ENCODE measurements around the gene NPAS4.
"Not testable (repeated sequence)": the region's sequence is repeated elsewhere in the genome, so short reads cannot be mapped to it uniquely, and the experiment has no call there.

NPAS4 gene

GRCh38 chr11:66420671-66421476 is at the start of gene NPAS4:
Gene NPAS4, plus strand, starts transcription at chr11:66421035. Its CDS starts 145 bp downstream, at chr11:66421180.
- DNase-seq, result no peak

DNA sequence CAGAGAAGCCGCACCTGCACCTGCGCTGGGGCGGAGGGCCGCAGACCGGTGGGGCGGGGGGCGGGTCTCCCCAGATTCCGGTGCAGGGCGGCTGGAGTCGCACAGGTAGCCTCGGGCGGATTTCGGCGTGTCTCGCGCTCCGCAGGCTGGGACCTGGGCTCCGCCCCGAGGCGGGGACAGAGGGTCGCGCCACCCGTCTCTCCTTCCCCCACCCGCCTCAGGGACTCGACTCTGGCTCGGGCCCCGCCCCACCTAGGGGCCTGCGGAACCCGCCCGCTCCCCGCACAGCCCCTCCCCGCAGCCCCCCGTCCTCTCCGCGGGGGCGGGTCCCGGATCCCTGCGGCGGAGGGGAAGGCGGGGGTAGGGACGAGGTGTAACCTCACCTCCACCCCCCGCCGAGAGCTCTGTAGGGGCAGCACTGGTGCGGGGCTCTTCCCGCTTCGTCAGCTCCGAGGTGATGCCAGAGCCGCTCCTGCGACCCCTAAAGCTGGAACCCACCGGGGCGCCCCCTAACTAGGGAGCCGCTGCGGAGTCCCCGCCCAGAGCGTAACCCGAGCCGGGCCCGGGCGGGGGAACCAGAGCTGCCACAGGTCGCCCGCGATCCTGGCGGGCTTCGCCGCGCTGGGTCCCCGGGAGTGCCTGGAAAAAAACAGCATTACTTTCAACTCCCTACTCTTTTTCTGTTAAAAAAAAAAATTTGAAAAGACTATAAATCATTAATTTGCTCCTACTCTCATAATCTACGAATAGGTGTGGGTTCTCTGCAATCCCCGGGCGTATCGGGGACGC is 49.0 kb upstream of the NPAS4 start, which contains the start of gene SLC29A2:
Gene SLC29A2, minus strand, starts transcription at position 134 of the 789 bp plus-strand sequence. CDS start 169 bp downstream, outside the sequence.
- DNase-seq, result peak; percentile 65 to 69

GRCh38 chr11:66373265-66373664 is 47.6 kb upstream of the NPAS4 start:
- DNase-seq, result no peak

- not testable (repeated sequence) for DNase-seq
Measured at GRCh38 chr11:66373690-66374287, 47.0 kb upstream of the NPAS4 start.

DNA sequence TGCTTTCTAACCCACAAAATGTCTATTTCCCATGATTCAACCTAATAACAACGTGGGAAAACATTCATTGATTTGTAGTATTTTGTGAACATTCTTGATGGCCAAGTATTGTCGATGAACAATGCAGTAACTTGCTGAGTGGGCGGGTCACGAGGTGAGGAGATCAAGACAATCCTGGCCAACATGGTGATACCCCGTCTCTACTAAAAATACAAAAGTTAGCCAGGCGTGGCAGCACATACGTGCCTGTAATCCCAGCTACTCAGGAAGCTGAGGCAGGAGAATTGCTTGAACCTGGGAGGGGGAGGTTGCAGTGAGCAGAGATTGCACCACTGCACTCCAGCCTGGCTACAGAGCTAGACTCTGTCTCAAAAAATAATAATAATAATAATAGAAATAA is 40.6 kb upstream of the NPAS4 start:
- not testable (repeated sequence) for DNase-seq

DNA sequence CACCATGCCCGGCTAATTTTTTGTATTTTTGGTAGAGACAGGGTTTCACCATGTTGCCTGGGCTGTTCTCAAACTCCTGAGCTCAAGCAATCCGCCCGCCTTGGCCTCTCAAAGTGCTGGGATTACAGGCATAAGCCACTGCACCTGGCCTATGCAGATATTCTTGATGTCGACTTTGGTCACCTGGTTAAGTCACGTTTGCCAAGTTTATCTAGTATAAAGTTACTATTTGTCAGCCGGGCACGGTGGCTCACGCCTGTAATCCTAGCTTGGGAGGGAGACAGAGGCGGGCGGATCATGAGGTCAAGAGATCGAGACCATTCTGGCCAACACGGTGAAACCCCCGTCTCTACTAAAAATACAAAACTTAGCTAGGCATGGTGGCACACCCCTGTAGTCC is 36.5 kb upstream of the NPAS4 start:
- DNase-seq, result not testable (repeated sequence)

DNA sequence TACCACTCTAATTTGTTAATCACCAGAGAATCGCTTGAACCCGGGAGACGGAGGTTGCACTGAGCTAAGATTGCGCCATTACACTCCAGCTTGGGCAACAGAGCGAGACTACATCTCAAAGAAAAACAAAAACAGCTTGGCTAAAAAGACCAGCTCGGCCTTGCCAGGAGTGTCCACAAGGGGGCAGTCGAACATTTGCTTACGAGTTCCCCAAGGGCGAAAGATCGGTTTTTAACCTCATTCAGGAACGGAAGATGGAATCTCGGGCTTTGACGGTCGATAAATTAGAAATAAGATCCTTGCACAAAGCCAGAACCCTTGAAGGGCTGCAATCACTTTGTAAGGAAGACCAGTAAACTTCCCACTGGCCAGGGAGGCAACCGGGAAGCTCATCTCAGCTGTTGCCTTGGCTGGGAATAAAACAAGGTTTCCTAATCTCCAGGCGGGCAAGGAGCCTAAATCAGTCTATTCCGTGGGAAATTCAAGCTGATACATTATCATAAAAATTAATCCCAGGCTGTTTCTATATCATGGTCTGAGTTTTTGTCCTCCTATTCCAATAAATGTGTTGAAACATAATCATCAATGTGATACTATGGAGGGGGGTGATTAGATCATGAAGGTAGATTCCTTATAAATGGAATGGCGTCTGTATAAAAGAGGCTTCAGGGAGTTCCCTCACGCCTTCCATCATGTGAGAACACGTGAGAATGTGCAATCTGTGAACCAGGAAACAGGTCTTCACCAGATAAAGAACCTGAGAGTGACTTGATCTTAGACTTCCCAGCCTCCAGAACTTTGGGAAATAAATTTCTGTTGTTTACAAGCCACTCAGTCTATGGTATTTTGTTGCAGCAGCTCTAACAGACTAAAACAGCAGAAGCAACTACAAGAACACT is 34.4 kb upstream of the NPAS4 start:
- peak; percentile 72 to 82 for DNase-seq

DNA sequence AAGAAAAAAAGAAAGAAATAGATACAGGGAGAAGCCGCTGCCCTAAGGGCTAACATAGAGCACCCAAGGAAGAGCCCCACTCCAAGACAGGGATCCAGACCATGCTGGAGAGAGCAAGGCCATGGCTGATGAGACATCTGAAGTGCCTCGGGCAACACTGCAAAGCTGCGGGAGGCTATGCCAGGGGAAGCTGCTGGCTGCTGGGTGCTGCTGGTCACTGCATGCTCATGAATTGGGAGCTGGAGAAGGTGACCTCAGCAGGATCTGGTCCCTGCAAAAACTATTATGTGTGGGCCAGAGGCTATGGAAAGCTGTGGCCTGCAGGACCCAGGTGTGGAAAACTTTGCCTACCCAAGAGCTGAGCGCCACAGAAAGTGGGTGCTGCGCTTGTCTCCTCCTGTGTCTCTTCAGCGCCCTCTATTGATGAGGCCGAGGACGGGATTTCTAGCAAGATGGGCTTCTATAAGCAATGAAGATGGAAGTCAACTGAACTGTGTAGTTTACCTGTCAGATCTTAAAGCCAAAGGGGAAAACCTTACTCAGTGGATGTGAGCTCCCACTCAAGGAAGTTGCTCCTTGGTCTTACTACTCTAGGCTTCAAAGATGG is 32.0 kb upstream of the NPAS4 start:
- DNase-seq, result peak; percentile 82 to 89

GRCh38 chr11:66391322-66391721 is 29.5 kb upstream of the NPAS4 start:
- DNase-seq, result no peak

DNA sequence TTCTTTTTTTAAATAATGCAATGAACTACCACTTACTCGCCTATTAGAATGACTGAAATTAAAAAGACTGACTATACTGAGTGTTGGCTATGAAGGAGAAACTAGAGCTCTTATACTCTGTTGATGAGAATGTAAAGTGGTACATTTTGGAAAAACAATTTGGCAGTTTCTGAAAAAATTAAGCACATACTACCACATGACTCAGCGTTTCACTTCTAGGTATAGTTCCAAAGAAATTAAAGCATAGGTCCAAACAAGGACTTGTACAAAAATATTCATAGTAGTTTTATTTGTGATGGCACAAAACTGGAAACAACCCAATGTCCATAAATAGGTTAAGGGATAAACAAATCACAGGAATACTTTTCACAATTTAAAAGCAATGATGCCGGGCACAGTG is 26.9 kb upstream of the NPAS4 start:
- no peak for DNase-seq

DNA sequence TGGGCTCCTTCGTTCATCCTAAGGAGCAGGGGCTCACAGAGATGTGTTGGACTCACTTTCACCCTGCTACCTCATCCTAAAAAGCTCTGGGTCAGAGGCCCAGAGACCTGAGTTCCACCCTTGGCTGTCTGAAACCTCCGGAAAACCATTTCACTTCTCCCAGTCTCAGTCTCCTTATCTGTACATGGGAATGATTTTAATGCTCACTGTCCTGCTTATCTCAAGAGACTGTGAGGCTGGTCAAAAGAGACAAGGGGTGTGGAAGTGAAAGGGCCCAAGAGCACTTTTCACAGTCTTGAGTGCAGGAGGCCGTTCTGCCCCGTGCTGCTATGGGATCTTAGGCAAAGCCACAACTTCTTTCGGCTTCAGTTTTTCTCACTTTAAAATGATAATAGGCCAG is 13.2 kb upstream of the NPAS4 start:
- DNase-seq, result no peak

DNA sequence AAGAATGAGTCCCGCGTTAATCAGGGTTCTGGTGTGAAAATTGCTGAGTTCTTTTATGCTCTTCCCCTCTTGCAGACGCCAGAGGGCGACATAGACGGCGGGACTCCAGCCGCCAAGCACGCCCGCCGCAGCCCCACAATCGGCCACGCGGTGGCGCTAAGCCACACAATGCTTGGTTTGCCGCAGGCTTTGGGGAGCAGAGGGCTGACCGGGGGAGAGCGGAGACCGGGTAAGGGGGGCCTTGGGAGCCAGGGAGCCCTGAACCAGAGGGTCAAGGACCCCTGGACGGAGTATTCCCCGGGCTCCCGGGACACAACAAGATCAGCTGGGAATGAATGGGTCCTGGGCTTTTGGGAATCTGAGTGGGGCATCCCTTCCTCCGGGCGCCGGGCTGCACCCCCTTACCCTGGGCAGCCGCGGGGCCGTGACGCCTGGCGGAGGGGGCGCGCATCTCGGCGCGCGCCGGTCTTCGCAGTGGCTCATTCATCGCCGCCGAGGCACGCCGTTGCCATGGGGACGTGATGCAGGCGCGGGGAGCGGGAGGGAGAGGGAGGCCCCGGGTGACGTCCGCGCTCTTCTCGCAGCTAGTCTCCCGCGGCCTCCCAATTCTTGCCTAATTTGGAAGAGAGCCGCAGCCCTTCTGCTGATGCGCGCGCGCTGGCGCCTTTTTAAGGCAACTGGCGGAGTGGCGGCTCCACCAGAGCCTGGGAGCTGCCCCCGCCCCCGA is 12.2 kb upstream of the NPAS4 start:
- DNase-seq, result peak; percentile 78 to 81

- DNase-seq, result no peak
Measured at GRCh38 chr11:66409226-66409625, 11.6 kb upstream of the NPAS4 start.

- DNase-seq, result no peak
Measured at GRCh38 chr11:66410191-66410590, 10.6 kb upstream of the NPAS4 start.

DNA sequence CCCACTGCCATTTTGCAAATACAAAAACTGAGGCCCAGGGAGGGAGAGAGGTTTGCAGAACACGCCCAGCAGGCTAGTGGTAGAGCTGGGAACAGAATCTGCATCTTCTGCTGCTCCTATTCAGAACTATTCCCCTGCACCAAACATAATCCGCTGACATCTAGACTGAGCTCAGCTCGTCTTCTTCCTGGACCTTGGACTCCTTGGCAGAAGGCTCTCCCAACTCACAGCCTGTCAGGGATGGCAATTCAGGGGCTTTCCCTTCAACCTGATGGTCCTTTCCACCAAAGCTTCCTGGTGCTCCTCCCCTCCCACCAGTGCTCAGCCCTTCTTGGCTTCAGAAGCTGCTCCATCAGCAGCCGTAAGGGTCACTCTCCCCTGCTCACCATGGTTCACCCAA is 9.5 kb upstream of the NPAS4 start:
- no peak for DNase-seq

GRCh38 chr11:66412110-66412509 is 8.7 kb upstream of the NPAS4 start:
- no peak for DNase-seq

GRCh38 chr11:66413167-66413566 is 7.7 kb upstream of the NPAS4 start:
- DNase-seq, result no peak

DNA sequence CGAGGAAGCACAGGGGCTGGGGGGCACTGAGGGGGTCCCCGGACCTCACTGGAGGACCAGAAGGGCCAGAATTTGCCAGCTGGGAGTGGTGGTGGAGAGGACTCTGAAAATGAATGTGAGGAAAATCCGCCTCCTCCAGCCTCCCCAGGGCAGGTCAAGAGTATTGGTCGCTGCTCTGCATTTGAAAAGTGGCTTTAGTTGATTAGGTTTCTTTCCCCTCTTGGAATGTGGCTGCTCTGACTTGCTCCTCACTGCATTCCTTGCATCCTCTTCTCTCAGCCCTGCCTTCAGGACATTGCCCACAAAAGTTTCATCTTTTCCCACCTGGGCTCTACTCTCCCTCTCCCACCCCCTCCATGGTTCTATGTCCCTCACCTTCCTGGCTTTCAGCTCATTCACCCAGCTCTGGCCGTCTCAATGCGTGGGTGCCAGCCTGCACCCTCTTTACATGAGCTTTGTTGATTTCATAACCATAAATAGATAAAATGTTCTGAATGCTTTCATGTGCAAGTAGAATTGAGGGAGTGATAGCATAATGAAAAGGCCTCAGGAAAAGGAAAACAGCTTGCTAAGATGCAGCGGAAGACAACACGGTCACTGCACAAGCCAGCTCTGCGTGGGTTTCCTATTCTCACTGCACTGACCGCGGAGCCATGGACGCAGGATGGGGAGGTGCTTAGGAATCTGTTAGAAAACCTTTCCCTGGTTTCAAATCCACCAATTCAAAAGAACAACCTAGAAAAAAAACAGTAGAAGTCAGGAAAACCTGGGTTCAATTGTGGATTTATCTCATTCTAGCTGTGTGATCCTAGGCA is 6.5 kb upstream of the NPAS4 start:
- DNase-seq, result no peak

GRCh38 chr11:66415423-66415822 is 5.4 kb upstream of the NPAS4 start:
- no peak for DNase-seq

- DNase-seq, result no peak
Measured at GRCh38 chr11:66417000-66417399, 3.8 kb upstream of the NPAS4 start.

All from Kasumi-1 (cell line).